Thyroid gland (tissue), 4 donors: ENCODE data around the gene SLC25A13.

ENCODE experiments used
- POLR2A ChIP-seq, 2 donors: fragments of 450-650 bp; IDR thresholded peaks; one replicate each; pipeline ENCODE4 v1.6.1; 2017; ENCODE audit warnings: antibody characterized with exemption in 2 of 2, mild to moderate bottlenecking in 2 of 2, moderate library complexity in 1 of 2
- TF ChIP-seq, protein P1 (sequence below), 6 experiments: fragments of 200-600 bp in 3 of 6; fragments of 450-650 bp in 3 of 6; sonication (generic) in 3 of 6; IDR thresholded peaks; one replicate each; pipeline ENCODE4 v1.5.1; 2016 to 2019; ENCODE audit warnings: antibody characterized with exemption in 6 of 6, mild to moderate bottlenecking in 2 of 6, inconsistent platforms in 1 of 6, moderate library complexity in 1 of 6

DNA sequence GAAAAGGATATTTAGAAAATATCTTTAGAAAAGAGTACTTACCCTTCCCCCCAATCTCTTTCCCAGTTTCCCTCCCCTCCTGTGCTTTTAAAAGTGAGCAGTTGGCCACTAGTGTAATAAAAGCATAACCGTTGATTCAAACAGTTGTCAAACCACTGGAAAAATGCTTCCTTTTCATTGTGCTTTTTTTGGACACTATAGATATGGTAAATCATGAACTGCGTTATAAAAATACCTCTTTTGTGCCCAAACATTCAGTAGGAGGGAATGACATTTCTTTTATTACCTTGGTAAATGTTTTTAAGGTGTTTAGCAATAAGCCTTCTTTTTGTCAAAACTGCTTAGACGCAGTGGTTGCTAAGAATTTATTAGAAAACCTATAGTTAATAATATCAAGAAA, 232.4 kb downstream of the SLC25A13 start:
- TF ChIP-seq, protein P1, sequence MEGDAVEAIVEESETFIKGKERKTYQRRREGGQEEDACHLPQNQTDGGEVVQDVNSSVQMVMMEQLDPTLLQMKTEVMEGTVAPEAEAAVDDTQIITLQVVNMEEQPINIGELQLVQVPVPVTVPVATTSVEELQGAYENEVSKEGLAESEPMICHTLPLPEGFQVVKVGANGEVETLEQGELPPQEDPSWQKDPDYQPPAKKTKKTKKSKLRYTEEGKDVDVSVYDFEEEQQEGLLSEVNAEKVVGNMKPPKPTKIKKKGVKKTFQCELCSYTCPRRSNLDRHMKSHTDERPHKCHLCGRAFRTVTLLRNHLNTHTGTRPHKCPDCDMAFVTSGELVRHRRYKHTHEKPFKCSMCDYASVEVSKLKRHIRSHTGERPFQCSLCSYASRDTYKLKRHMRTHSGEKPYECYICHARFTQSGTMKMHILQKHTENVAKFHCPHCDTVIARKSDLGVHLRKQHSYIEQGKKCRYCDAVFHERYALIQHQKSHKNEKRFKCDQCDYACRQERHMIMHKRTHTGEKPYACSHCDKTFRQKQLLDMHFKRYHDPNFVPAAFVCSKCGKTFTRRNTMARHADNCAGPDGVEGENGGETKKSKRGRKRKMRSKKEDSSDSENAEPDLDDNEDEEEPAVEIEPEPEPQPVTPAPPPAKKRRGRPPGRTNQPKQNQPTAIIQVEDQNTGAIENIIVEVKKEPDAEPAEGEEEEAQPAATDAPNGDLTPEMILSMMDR (IDR thresholded peaks at IDR 0.05), result no peak
- no peak for TF ChIP-seq POLR2A (IDR thresholded peaks at IDR 0.05)
